ENCODE measurements around the gene TFIP11.

DNA sequence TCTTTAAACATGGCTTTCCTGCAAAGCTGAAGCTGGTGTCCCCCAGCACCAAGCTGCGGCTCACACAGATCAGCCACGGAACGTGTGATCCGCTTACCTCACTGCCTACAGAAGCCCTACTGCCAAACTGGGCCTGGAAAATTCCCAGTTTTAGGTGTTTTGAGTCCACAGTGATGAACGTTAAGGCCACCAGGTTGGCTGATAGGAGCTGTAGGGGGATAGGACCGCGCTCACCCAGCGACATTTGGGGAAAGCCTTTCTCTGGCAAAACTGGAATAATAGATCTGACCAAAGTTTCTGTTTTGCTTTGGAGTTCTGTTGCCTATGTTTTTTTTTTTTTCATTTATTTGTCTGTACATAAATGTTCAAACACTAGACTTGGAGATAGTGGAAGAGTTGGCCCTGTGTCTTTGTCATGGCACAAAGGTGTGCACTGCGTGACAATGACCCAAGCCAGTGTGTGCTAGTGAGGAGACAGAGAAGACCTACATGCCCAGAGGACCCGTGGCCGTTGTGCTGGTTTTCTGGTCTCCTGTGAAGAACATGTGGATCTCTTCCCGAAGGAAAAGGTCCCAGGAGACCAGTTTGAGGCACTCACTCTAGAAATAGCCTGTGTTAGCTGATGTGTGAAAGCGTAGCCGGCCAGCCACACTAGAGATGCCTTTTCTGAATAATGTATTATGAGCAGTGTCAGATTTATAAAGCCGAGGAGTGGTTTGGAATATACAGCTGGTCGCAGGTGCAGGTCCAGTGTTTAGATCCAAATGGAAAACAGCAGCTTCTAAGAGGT, 68.2 kb downstream of the TFIP11 start:
- TF ChIP-seq POLR2A (IDR thresholded peaks at IDR 0.05; ENCODE audit: low read depth, low read length) (no peak), TAF1 (IDR thresholded peaks at IDR 0.05; ENCODE audit: borderline replicate concordance, low read depth, low read length) (no peak)
